K562 (cell line): Measurements from ENCODE around the gene CEBPB.

Experiments used
- CHD2 ChIP-seq: IDR thresholded peaks from 2 replicates; pipeline ENCODE4 v1.6.1; 2011; ENCODE audit warnings: low read depth, low read length
- EGR1 ChIP-seq: fragments of 450-650 bp; conservative IDR thresholded peaks from 2 replicates; pipeline ENCODE4 v1.6.1; 2017; ENCODE audit warnings: mild to moderate bottlenecking
- FOS ChIP-seq: IDR thresholded peaks from 3 replicates; pipeline ENCODE4 v1.6.1; 2011; ENCODE audit not compliant: insufficient read length; ENCODE audit errors: extremely low read depth
- LARP7 ChIP-seq: fragments of 450-650 bp; IDR thresholded peaks from 2 replicates; pipeline ENCODE4 v1.6.1; 2016
- ZNF384 ChIP-seq: IDR thresholded peaks from 2 replicates; pipeline ENCODE4 v1.6.1; 2012; ENCODE audit warnings: low read depth, low read length, improper control_type of control experiment
- TF ChIP-seq, protein P1 (sequence below): sonication (generic); formaldehyde crosslinking; IDR thresholded peaks from 2 replicates; pipeline ENCODE4 v1.8.1; 2023; ENCODE audit warnings: mild to moderate bottlenecking, missing genetic modification reagents
- TF ChIP-seq, protein P2 (sequence below), 3 experiments: IDR thresholded peaks in 2 of 3; conservative IDR thresholded peaks in 1 of 3; 2 replicates each; pipeline ENCODE4 v1.5.1; 2011 to 2012; ENCODE audit warnings: low read length in 3 of 3, mild to moderate bottlenecking in 3 of 3, control low read depth in 2 of 3, improper control_type of control experiment in 1 of 3, inconsistent platforms in 1 of 3, low read depth in 1 of 3, mixed read lengths in 1 of 3, moderate library complexity in 1 of 3; ENCODE audit not compliant: insufficient read depth in 2 of 3

GRCh38 chr20:50202677-50203076 lies 12.0 kb downstream of the CEBPB start:
- no peak for TF ChIP-seq CHD2
- TF ChIP-seq EGR1, result no peak
- TF ChIP-seq, protein P1, sequence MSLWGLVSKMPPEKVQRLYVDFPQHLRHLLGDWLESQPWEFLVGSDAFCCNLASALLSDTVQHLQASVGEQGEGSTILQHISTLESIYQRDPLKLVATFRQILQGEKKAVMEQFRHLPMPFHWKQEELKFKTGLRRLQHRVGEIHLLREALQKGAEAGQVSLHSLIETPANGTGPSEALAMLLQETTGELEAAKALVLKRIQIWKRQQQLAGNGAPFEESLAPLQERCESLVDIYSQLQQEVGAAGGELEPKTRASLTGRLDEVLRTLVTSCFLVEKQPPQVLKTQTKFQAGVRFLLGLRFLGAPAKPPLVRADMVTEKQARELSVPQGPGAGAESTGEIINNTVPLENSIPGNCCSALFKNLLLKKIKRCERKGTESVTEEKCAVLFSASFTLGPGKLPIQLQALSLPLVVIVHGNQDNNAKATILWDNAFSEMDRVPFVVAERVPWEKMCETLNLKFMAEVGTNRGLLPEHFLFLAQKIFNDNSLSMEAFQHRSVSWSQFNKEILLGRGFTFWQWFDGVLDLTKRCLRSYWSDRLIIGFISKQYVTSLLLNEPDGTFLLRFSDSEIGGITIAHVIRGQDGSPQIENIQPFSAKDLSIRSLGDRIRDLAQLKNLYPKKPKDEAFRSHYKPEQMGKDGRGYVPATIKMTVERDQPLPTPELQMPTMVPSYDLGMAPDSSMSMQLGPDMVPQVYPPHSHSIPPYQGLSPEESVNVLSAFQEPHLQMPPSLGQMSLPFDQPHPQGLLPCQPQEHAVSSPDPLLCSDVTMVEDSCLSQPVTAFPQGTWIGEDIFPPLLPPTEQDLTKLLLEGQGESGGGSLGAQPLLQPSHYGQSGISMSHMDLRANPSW (CRISPR knock-in tag), result no peak
- no peak for TF ChIP-seq ZNF384
- no peak for TF ChIP-seq LARP7
- TF ChIP-seq, protein P2, sequence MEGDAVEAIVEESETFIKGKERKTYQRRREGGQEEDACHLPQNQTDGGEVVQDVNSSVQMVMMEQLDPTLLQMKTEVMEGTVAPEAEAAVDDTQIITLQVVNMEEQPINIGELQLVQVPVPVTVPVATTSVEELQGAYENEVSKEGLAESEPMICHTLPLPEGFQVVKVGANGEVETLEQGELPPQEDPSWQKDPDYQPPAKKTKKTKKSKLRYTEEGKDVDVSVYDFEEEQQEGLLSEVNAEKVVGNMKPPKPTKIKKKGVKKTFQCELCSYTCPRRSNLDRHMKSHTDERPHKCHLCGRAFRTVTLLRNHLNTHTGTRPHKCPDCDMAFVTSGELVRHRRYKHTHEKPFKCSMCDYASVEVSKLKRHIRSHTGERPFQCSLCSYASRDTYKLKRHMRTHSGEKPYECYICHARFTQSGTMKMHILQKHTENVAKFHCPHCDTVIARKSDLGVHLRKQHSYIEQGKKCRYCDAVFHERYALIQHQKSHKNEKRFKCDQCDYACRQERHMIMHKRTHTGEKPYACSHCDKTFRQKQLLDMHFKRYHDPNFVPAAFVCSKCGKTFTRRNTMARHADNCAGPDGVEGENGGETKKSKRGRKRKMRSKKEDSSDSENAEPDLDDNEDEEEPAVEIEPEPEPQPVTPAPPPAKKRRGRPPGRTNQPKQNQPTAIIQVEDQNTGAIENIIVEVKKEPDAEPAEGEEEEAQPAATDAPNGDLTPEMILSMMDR (IDR thresholded peaks at IDR 0.05 in 2 of 3, conservative IDR thresholded peaks at IDR 0.05 in 1 of 3; ENCODE audit: insufficient read depth in 2 of 3, low read depth in 1 of 3, low read length in 3 of 3), result no peak
- no peak for TF ChIP-seq FOS
